Measurements from ENCODE around the gene JMY.

JMY gene

GRCh38 chr5:79235634-79236361 is at the start of gene JMY:
TSS of gene JMY (plus strand) at chr5:79236131. CDS start at chr5:79236651, 520 bp downstream.
- DNase-seq: peak; percentile 87

- DNase-seq: no peak
Observed at GRCh38 chr5:79186455-79186854, 49.5 kb upstream of the JMY start.

GRCh38 chr5:79189439-79190234 is 46.3 kb upstream of the JMY start:
- DNase-seq: no peak

GRCh38 chr5:79190235-79190529 is 45.7 kb upstream of the JMY start:
- no peak for DNase-seq

GRCh38 chr5:79191457-79191856 is 44.5 kb upstream of the JMY start:
- DNase-seq: no peak

GRCh38 chr5:79193643-79194042 is 42.3 kb upstream of the JMY start:
- no peak for DNase-seq

GRCh38 chr5:79200573-79201183 is 35.3 kb upstream of the JMY start:
- peak; percentile 2 for DNase-seq

- DNase-seq: no peak
Observed at GRCh38 chr5:79201206-79201605, 34.7 kb upstream of the JMY start.

- DNase-seq: no peak
Observed at GRCh38 chr5:79202076-79202475, 33.9 kb upstream of the JMY start.

GRCh38 chr5:79205965-79206364 is 30.0 kb upstream of the JMY start:
- DNase-seq: no peak

GRCh38 chr5:79206541-79206940 is 29.4 kb upstream of the JMY start:
- DNase-seq: no peak

GRCh38 chr5:79209505-79209904 is 26.4 kb upstream of the JMY start:
- no peak for DNase-seq

- no peak for DNase-seq
Observed at GRCh38 chr5:79224286-79224984, 11.5 kb upstream of the JMY start.

GRCh38 chr5:79225026-79225425 is 10.9 kb upstream of the JMY start:
- no peak for DNase-seq

GRCh38 chr5:79225441-79225840 is 10.5 kb upstream of the JMY start:
- no peak for DNase-seq

GRCh38 chr5:79227484-79228025 is 8.4 kb upstream of the JMY start:
- DNase-seq: no peak

- peak; percentile 50 for DNase-seq
Observed at GRCh38 chr5:79229357-79230174, 6.4 kb upstream of the JMY start.

- peak; percentile 31 for DNase-seq
Observed at GRCh38 chr5:79235261-79235633, 684 bp upstream of the JMY start.

- peak; percentile 39 for DNase-seq
Observed at GRCh38 chr5:79236362-79236969, 535 bp downstream of the JMY start.

- peak; percentile 34 for DNase-seq
Observed at GRCh38 chr5:79236970-79237739, 1.2 kb downstream of the JMY start.

All from CD4-positive, alpha-beta T cell treated with Interleukin-12 subunit alpha and Interleukin-12 subunit beta, for 1 hour (primary cell).